Muscle layer of duodenum (tissue), 2 donors: ENCODE results near the gene MCRIP1.
A peak's percentile ranks its signal among the peaks of the same experiment; 100 is the strongest.

Experiments used
- H3K27ac ChIP-seq: one replicate; pipeline ENCODE4 v1.7.0; 2013; ENCODE audit warnings: mild to moderate bottlenecking, low read length
- H3K27me3 ChIP-seq: one replicate; pipeline ENCODE4 v1.7.0; 2013; ENCODE audit warnings: low read depth, mild to moderate bottlenecking, control low read depth, low read length
- H3K36me3 ChIP-seq, 2 donors: one replicate each; pipeline ENCODE4 v1.7.0; 2013; ENCODE audit warnings: low read length in 2 of 2, control low read depth in 1 of 2, mild to moderate bottlenecking in 1 of 2; ENCODE audit not compliant: insufficient read depth in 2 of 2, control insufficient read depth in 1 of 2
- H3K4me1 ChIP-seq, 2 donors: one replicate each; pipeline ENCODE4 v1.7.0; 2013; ENCODE audit warnings: low read length in 2 of 2, mild to moderate bottlenecking in 2 of 2, control low read depth in 1 of 2, moderate library complexity in 1 of 2; ENCODE audit not compliant: insufficient read depth in 2 of 2, control insufficient read depth in 1 of 2
- H3K4me3 ChIP-seq, 2 donors: one replicate each; pipeline ENCODE4 v1.7.0; 2013; ENCODE audit warnings: low read length in 2 of 2, low read depth in 1 of 2, mild to moderate bottlenecking in 1 of 2
- H3K9me3 ChIP-seq, 2 donors: one replicate each; pipeline ENCODE4 v1.7.0; 2013; ENCODE audit warnings: low read length in 2 of 2, control low read depth in 1 of 2, mild to moderate bottlenecking in 1 of 2; ENCODE audit not compliant: control insufficient read depth in 1 of 2
- donor health status: healthy.

The MCRIP1 gene

GRCh38 chr17:81822996-81823819 lies 9.9 kb downstream of the MCRIP1 start:
- Histone ChIP-seq H3K27me3 (no peaks in the 10 kb centered on the region), H3K27ac (no peak overlapping the region), H3K4me1 (peaks cover 4 to 11% of the 10 kb centered on the region in 2 donors)

GRCh38 chr17:81822312-81822637 lies 10.8 kb downstream of the MCRIP1 start:
- Histone ChIP-seq H3K9me3 (no peaks in the 10 kb centered on the region), H3K4me1 (peaks cover 4 to 11% of the 10 kb centered on the region in 2 donors), H3K4me3 (no peak overlapping the region), H3K27me3 (no peaks in the 10 kb centered on the region), H3K27ac (peak overlapping the region; percentile 87), H3K36me3 (peaks cover 0 to 20% of the 10 kb centered on the region in 2 donors)

More at GRCh38 chr17:81822996-81823819, 9.9 kb downstream of the MCRIP1 start:
- Histone ChIP-seq H3K4me3 (no peak overlapping the region), H3K36me3 (peaks cover 0 to 20% of the 10 kb centered on the region in 2 donors), H3K9me3 (no peaks in the 10 kb centered on the region)

- Histone ChIP-seq H3K9me3 (no peaks in the 10 kb centered on the region), H3K4me3 (peak overlapping the region in 1 of 2 donors; percentile 7), H3K27me3 (no peaks in the 10 kb centered on the region), H3K27ac (peak overlapping the region; percentile 87), H3K4me1 (peaks cover 4 to 11% of the 10 kb centered on the region in 2 donors), H3K36me3 (peaks cover 0 to 20% of the 10 kb centered on the region in 2 donors)
These were observed 11.3 kb downstream of the MCRIP1 start for GRCh38 chr17:81821603-81822311.

GRCh38 chr17:81821147-81821546 lies 11.9 kb downstream of the MCRIP1 start:
- no peak overlapping the region for H3K27ac ChIP-seq
- peaks cover 4 to 11% of the 10 kb centered on the region in 2 donors for H3K4me1 ChIP-seq
- peaks cover 0 to 20% of the 10 kb centered on the region in 2 donors for H3K36me3 ChIP-seq
- H3K27me3 ChIP-seq = no peaks in the 10 kb centered on the region
- H3K9me3 ChIP-seq = no peaks in the 10 kb centered on the region
- H3K4me3 ChIP-seq = no peak overlapping the region

GRCh38 chr17:81819708-81820107 lies 13.4 kb downstream of the MCRIP1 start:
- Histone ChIP-seq H3K4me3 (no peak overlapping the region), H3K27ac (no peak overlapping the region), H3K4me1 (peaks cover 4 to 11% of the 10 kb centered on the region in 2 donors)

GRCh38 chr17:81817758-81818147 lies 15.3 kb downstream of the MCRIP1 start:
- Histone ChIP-seq H3K4me1 (peaks cover 4 to 11% of the 10 kb centered on the region in 2 donors), H3K4me3 (no peak overlapping the region), H3K36me3 (no peaks in the 10 kb centered on the region), H3K27me3 (no peaks in the 10 kb centered on the region), H3K27ac (no peak overlapping the region), H3K9me3 (no peaks in the 10 kb centered on the region)

More at GRCh38 chr17:81819708-81820107, 13.4 kb downstream of the MCRIP1 start:
- H3K9me3 ChIP-seq = no peaks in the 10 kb centered on the region
- peaks cover 0 to 18% of the 10 kb centered on the region in 2 donors for H3K36me3 ChIP-seq
- H3K27me3 ChIP-seq = no peaks in the 10 kb centered on the region

- Histone ChIP-seq H3K4me1 (no peaks in the 10 kb centered on the region), H3K27ac (no peak overlapping the region), H3K36me3 (no peaks in the 10 kb centered on the region), H3K4me3 (no peak overlapping the region), H3K27me3 (no peaks in the 10 kb centered on the region), H3K9me3 (no peaks in the 10 kb centered on the region)
These were observed 17.5 kb downstream of the MCRIP1 start for GRCh38 chr17:81815646-81815986.

- Histone ChIP-seq H3K4me3 (no peak overlapping the region), H3K9me3 (no peaks in the 10 kb centered on the region), H3K27ac (no peak overlapping the region), H3K27me3 (peaks cover 3% of the 10 kb centered on the region), H3K4me1 (no peaks in the 10 kb centered on the region), H3K36me3 (no peaks in the 10 kb centered on the region)
These were observed 18.1 kb downstream of the MCRIP1 start for GRCh38 chr17:81814748-81815645.

- Histone ChIP-seq H3K27me3 (peaks cover 11% of the 10 kb centered on the region), H3K9me3 (no peaks in the 10 kb centered on the region), H3K27ac (no peak overlapping the region), H3K4me1 (no peaks in the 10 kb centered on the region), H3K4me3 (no peak overlapping the region), H3K36me3 (no peaks in the 10 kb centered on the region)
These were observed 19.0 kb downstream of the MCRIP1 start for GRCh38 chr17:81813861-81814683.

- H3K27me3 ChIP-seq = peaks cover 11% of the 10 kb centered on the region
- H3K4me3 ChIP-seq = no peak overlapping the region
- no peak overlapping the region for H3K27ac ChIP-seq
- H3K36me3 ChIP-seq = no peaks in the 10 kb centered on the region
- H3K4me1 ChIP-seq = no peaks in the 10 kb centered on the region
- H3K9me3 ChIP-seq = no peaks in the 10 kb centered on the region
These were observed 19.8 kb downstream of the MCRIP1 start for GRCh38 chr17:81813371-81813684.
